CD4-positive, alpha-beta T cell treated with Interleukin-15 for 1 hour (primary cell): ENCODE measurements around the gene CEP135.
"Not testable (repeated sequence)": the region's sequence is repeated elsewhere in the genome, so short reads cannot be mapped to it uniquely, and the experiment has no call there.

ENCODE experiments used
- DNase-seq: peaks from one replicate; pipeline ENCODE4 v3.0.0-alpha.2; 2020

CEP135 gene

GRCh38 chr4:56026596-56026995 is 77.9 kb downstream of the CEP135 start:
- no peak for DNase-seq

GRCh38 chr4:56028165-56028564 is 79.4 kb downstream of the CEP135 start:
- no peak for DNase-seq

- no peak for DNase-seq
These were observed 89.9 kb downstream of the CEP135 start for GRCh38 chr4:56038487-56039162.

- DNase-seq, result no peak
These were observed 92.1 kb downstream of the CEP135 start for GRCh38 chr4:56040842-56041241.

DNA sequence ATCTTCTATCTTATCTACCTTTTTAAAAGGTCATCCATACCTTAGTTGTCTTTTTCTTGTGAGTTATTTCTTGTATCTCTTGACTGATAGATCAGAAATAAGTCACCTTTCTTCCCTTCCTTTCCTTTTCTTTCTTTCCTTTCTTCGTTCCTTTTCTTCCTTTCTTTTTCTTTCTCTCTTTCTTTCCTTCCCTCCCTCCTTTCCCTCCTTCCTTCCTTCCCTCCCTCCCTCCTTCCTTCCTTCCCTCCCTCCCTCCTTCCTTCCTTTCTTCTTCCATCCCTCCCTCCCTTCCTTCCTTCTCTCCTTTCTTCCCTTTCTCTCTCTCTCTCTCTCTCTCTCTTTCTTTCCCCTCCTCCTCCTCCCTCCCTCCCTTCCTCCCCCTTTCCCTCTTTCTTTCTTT is 93.5 kb downstream of the CEP135 start:
- DNase-seq, result no peak

DNA sequence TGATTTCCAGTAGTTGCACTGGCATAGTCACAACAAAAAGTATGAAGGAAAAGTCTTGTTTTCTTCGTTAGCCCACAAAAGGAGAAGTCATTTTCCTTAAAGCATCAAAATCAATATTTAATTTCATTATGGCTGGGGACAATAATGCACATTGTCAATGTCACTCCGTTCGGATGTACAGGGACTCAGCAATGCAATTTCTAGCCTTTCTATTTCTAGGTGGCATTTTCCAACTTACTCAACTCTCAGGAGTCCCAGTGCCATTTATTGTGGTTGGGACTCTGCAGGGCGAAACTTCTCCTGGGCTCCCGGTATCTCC is 99.6 kb downstream of the CEP135 start:
- no peak for DNase-seq

- DNase-seq, result peak; percentile 33
These were observed 100.1 kb downstream of the CEP135 start for GRCh38 chr4:56048702-56049431.

DNA sequence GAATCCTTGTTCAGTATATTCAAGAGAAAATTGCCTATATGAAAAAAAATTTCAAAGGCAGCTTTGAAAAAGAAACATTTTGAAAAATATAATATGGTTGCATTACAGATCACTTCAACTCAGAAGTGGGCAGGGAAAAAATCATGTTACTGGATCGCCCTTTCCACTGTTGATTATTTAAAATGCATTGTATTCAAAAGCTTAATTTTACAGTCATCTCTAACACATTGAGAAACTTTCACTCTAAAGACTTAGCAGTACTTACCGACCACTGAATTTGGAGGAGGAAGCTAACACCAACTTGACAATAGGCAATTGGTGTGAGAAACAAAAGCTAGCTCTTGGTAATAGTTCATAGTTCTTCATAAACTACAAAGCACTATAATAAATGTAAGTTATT is 101.9 kb downstream of the CEP135 start:
- DNase-seq, result no peak

GRCh38 chr4:56051029-56051709 is 102.4 kb downstream of the CEP135 start:
- DNase-seq, result no peak

DNA sequence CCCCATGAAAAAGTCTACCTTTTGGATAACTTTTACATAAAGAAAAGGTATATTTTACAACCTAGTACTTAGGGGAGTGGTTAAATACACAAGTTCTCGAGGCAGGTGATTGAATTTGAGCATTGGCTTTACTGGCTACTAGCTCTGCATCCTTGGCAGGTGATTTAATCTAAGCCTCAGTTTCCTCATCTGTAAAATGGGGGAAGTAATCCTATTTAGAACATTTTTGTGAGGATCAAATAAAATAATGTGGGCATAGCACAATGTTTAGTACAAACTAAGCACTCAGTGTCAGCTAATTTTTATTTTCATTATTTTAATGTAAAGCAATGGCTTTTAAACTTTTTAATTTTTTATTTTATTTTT is 102.9 kb downstream of the CEP135 start:
- no peak for DNase-seq

GRCh38 chr4:56052481-56052880 is 103.7 kb downstream of the CEP135 start:
- no peak for DNase-seq

GRCh38 chr4:56052966-56053365 is 104.2 kb downstream of the CEP135 start:
- no peak for DNase-seq

DNA sequence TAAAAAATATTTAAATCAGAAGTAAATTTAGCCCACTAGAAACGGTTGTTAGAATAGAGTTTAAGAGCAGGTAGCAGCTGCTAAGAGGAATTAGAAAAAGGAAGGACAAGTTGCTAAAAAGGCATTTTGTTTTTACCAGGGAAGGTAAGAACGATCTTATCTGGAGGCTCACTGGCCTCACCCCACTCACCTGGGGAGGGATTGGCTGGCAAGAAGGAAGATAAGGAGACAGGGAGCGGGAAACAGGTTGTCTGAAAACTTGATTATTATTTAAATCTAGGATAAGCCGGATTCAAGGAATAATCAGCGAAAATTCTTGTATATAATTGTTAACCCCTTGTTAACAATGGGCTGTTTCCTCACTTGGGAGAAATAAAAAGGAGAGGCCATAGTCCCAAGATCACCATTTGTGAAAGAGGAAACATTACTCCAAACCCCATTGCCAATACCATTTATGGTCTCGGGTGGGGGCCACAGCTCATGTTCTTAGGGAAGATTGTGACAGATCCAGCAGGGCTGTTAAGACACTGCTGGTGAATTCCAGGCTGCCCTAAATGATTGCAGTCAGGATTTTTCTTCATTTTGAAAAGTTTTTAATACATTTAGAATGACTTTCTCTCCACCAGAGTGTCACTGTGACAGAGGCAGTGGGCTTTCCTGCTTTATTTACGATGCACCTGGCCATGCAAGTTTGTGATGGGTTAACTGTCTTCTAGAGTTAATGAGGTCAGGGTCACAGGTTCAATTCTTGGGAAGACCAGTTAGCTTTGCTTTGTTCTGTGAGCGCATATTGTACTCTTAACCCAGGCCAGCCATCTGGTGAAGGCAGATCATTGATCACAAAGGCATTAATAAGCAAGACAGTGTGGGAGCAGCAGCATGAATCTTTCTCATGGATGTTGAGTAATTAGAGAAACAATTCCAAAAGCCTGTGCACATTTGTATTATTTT is 106.6 kb downstream of the CEP135 start:
- no peak for DNase-seq

GRCh38 chr4:56055991-56056390 is 107.2 kb downstream of the CEP135 start:
- no peak for DNase-seq

DNA sequence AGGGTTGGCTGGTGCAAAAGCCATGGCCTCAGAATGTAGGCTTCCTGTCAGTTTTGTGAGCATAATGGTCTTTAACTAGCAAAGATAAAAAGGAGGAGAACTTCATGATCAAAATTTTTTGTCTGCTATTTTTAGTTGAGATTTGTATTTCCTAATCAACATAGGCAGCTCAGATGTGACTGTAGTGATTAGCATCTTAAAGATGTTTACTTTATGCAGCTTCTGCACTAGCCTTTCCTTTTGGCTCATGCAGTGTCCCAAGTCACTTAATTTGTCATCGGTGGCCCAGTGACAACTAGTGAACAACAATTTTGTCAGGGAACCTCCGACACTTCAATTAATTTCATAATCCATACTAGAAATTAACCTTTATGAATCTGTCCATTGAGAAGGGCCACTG is 109.8 kb downstream of the CEP135 start:
- no peak for DNase-seq

DNA sequence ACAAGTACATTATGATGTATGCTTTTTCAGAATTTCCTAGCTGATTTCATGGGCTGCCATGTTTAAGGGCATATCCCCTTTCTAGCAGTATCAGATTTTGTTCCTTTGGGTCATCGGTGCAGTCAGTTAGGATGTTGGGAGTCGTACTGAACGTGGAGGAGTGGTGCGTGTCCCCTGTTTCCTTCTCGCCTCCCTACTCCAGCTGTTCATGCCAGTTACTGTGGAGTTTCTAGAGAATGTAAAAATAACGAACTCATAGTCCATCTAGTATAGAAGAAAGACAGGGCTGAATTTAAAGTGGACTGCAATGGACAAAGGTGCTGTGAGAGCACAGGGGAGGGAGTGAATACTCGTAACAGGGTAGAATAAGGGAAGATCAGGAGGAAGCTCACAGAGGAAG is 111.3 kb downstream of the CEP135 start:
- DNase-seq, result no peak

DNA sequence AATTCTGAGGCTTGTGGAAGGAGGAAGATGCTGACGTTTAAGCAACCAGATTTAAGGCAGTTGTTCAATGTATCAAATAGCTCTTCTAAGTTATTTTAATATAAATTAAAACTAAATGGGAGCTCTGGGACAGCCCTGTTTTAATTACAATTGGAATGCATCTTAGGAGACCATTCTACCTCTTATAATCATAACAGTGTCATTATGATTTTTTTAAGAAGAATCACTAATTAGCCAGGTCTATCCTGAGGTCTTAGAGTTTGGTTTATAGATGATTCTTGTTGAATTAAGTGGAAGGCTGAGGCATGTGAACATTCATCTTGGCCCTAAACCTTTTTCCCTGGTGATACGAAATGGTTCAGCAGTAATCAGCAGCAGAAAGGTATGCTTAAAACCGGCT is 113.4 kb downstream of the CEP135 start:
- no peak for DNase-seq

GRCh38 chr4:56062526-56063145 is 113.9 kb downstream of the CEP135 start:
- no peak for DNase-seq

DNA sequence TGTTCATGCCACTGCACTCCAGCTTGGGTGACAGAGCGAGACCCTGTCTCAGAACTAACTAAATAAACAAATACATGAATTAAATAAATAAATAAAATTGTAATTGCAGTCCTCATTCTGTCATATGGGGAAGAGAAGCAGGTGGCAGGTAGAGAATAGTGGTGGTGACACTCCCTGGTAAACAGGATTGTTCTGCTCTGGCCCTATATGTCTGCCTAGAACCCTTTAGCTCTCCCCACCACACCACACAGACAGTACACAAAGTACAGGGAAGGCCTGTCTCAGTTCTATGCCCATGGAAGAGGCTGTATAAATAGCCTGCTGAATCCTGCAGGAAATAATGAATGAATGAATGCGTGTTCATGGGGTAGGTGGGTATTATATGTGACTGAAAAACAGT is 117.7 kb downstream of the CEP135 start:
- DNase-seq, result no peak

GRCh38 chr4:56067826-56068225 is 119.1 kb downstream of the CEP135 start:
- no peak for DNase-seq

DNA sequence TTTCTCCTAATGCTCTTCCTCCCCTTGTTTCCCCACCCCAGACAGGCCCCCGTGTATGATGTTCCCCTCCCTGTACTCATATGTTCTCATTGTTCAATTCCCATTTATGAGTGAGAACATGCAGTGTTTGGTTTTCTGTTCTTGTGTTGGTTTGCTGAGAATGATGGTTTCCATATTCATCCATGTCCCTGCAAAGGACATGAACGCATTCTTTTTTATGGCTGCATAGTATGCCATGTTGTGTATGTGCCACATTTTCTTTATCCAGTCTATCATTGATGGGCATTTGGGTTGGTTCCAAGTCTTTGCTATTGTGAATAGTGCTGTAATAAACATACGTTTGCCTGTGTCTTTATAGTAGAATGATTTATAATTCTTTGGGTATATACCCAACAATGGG is 124.0 kb downstream of the CEP135 start:
- DNase-seq, result not testable (repeated sequence)

DNA sequence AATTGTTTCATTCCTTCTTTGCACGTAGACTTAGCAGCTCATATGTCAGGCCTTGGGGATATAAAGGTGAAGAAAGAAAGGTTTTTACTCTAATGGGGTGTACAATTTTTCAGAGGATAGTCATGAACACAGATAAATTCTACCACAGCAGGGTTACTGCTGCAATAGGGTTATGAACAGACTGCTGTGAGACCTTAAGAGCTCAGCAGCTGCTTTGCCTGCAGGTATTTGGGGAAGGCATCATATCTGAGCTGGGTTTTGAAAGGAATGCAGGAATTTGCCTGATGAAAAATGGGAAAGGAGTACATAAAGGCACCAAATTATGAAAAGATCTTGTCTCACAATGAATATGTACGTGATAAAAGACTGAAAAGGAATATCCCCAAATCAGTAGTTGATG is 128.9 kb downstream of the CEP135 start:
- DNase-seq, result no peak

DNA sequence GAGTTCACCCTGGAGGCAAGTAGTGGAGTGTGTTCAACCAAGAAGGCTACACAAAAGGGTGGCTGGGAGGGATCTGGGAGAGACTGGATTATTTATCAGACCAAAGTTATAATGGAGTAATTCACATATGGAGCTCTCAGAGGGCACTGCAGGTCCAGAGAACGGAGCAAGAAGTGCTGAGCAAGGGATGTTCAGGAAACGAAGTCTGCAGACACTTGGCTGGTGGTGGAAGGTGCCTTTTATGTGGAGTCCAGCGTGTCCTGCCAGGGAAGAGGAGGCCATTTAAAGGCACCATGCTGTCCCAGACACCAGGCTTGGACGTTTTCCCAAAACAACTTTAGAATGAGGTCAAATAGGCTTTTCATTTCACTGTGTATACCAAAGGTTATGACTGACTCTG is 130.1 kb downstream of the CEP135 start:
- DNase-seq, result no peak
